DND-41 (cell line): ENCODE results near the gene TTYH2.
A peak's percentile ranks its signal among the peaks of the same experiment; 100 is the strongest.

ENCODE experiments used
- ATAC-seq: fragments of 200-7000 bp; cut with Tn5 transposase; 3 replicates; pipeline ENCODE4 v1.9.1; 2021; ENCODE audit warnings: low read depth; ENCODE audit not compliant: insufficient read depth
- DNase-seq: peaks from one replicate; pipeline ENCODE4 v3.0.0-alpha.2; 2020
- H2AFZ ChIP-seq: 2 replicates; pipeline ENCODE4 v1.6.0; 2012; ENCODE audit warnings: low read depth, low read length
- H3K27ac ChIP-seq: 2 replicates; pipeline ENCODE4 v1.5.1; 2012; ENCODE audit warnings: low read length, inconsistent platforms
- H3K27me3 ChIP-seq: fragments of 200-600 bp; sonication (generic); 2 replicates; pipeline ENCODE4 v1.6.0; 2012; ENCODE audit warnings: low read length, mild to moderate bottlenecking, inconsistent platforms; ENCODE audit not compliant: insufficient read depth, poor library complexity
- H3K36me3 ChIP-seq: 2 replicates; pipeline ENCODE4 v1.5.1; 2012; ENCODE audit warnings: low read length, inconsistent platforms; ENCODE audit not compliant: insufficient read depth
- H3K4me1 ChIP-seq: 2 replicates; pipeline ENCODE4 v1.5.1; 2012; ENCODE audit warnings: mild to moderate bottlenecking, low read length; ENCODE audit not compliant: insufficient read depth
- H3K4me2 ChIP-seq: 2 replicates; pipeline ENCODE4 v1.6.0; 2012; ENCODE audit warnings: mild to moderate bottlenecking, moderate library complexity, low read length, inconsistent platforms; ENCODE audit not compliant: insufficient read depth
- H3K4me3 ChIP-seq, 2 experiments: fragments of 200-600 bp in 1 of 2; shearing (Covaris generic) in 1 of 2; 2 replicates each; pipeline ENCODE4 v1.5.1; 2012 to 2016; ENCODE audit warnings: inconsistent platforms in 2 of 2, low read length in 2 of 2, mild to moderate bottlenecking in 2 of 2, low read depth in 1 of 2, moderate library complexity in 1 of 2
- H3K79me2 ChIP-seq: 2 replicates; pipeline ENCODE4 v1.6.0; 2012; ENCODE audit warnings: low read length, inconsistent platforms; ENCODE audit not compliant: insufficient read depth
- H3K9ac ChIP-seq: 2 replicates; pipeline ENCODE4 v1.6.0; 2012; ENCODE audit warnings: low read depth, mild to moderate bottlenecking, inconsistent platforms, low read length, moderate library complexity
- H3K9me3 ChIP-seq: 2 replicates; pipeline ENCODE4 v1.5.1; 2012; ENCODE audit warnings: low read length, moderate library complexity, mild to moderate bottlenecking, inconsistent platforms; ENCODE audit not compliant: insufficient read depth, severe bottlenecking
- H4K20me1 ChIP-seq: 2 replicates; pipeline ENCODE4 v1.6.0; 2012; ENCODE audit warnings: low read length; ENCODE audit not compliant: insufficient read depth
- CTCF ChIP-seq: IDR thresholded peaks from 2 replicates; pipeline ENCODE4 v1.5.1; 2012; ENCODE audit warnings: borderline replicate concordance, low read length, moderate library complexity, mild to moderate bottlenecking; ENCODE audit not compliant: poor library complexity, severe bottlenecking; ENCODE audit errors: extremely low read depth
- EZH2 ChIP-seq: IDR thresholded peaks from 3 replicates; pipeline ENCODE4 v1.6.1; 2012; ENCODE audit warnings: borderline replicate concordance, low read depth, mild to moderate bottlenecking, moderate library complexity, low read length, inconsistent platforms; ENCODE audit not compliant: severe bottlenecking

Gene TTYH2

GRCh38 chr17:74201250-74201649 lies 12.1 kb upstream of the TTYH2 start:
- peaks cover 27% of the 10 kb centered on the region for H3K36me3 ChIP-seq
- no peak overlapping the region for H3K4me2 ChIP-seq
- H3K4me1 ChIP-seq = peaks cover 27% of the 10 kb centered on the region
- no peak for ATAC-seq
- H3K9ac ChIP-seq = no peak overlapping the region
- no peak overlapping the region for H3K27ac ChIP-seq
- peaks cover 12% of the 10 kb centered on the region for H3K27me3 ChIP-seq
- H2AFZ ChIP-seq = no peak overlapping the region
- no peak for TF ChIP-seq EZH2
- TF ChIP-seq CTCF = no peak
- peaks cover 28% of the 10 kb centered on the region for H3K79me2 ChIP-seq
- DNase-seq = no peak
- peaks cover 27% of the 10 kb centered on the region for H4K20me1 ChIP-seq
- no peak overlapping the region for H3K4me3 ChIP-seq
- no peaks in the 10 kb centered on the region for H3K9me3 ChIP-seq

- no peak overlapping the region for H3K27ac ChIP-seq
- no peak overlapping the region for H2AFZ ChIP-seq
- no peak overlapping the region for H3K9ac ChIP-seq
- TF ChIP-seq CTCF = no peak
- TF ChIP-seq EZH2 = no peak
- peaks cover 35% of the 10 kb centered on the region for H3K79me2 ChIP-seq
- H3K4me2 ChIP-seq = no peak overlapping the region
- H3K9me3 ChIP-seq = no peaks in the 10 kb centered on the region
- no peak overlapping the region for H3K4me3 ChIP-seq
- DNase-seq (no peak), ATAC-seq (no peak)
- H3K4me1 ChIP-seq = peaks cover 32% of the 10 kb centered on the region
- H4K20me1 ChIP-seq = peaks cover 34% of the 10 kb centered on the region
- peaks cover 34% of the 10 kb centered on the region for H3K36me3 ChIP-seq
- H3K27me3 ChIP-seq = peaks cover 12% of the 10 kb centered on the region
Measured at GRCh38 chr17:74201948-74202347, 11.4 kb upstream of the TTYH2 start.

GRCh38 chr17:74202938-74203337 lies 10.4 kb upstream of the TTYH2 start:
- peaks cover 35% of the 10 kb centered on the region for H3K4me1 ChIP-seq
- H3K36me3 ChIP-seq = peaks cover 43% of the 10 kb centered on the region
- peaks cover 44% of the 10 kb centered on the region for H3K79me2 ChIP-seq
- peak overlapping the region; percentile 62 for H3K4me2 ChIP-seq
- TF ChIP-seq CTCF (no peak), EZH2 (no peak)
- H3K9me3 ChIP-seq = no peaks in the 10 kb centered on the region
- no peak overlapping the region for H3K27ac ChIP-seq
- ATAC-seq = no peak
- H2AFZ ChIP-seq = peak overlapping the region; percentile 66; the same call in 1 of the 2 replicates
- H4K20me1 ChIP-seq = peaks cover 44% of the 10 kb centered on the region
- no peak for DNase-seq
- H3K27me3 ChIP-seq = peaks cover 12% of the 10 kb centered on the region
- H3K9ac ChIP-seq = no peak overlapping the region
- H3K4me3 ChIP-seq = peak overlapping the region in 1 of 2 experiments; percentile 46; a peak in 2 of 4 replicates
